ENCODE measurements around the gene PARD3B.

DNA sequence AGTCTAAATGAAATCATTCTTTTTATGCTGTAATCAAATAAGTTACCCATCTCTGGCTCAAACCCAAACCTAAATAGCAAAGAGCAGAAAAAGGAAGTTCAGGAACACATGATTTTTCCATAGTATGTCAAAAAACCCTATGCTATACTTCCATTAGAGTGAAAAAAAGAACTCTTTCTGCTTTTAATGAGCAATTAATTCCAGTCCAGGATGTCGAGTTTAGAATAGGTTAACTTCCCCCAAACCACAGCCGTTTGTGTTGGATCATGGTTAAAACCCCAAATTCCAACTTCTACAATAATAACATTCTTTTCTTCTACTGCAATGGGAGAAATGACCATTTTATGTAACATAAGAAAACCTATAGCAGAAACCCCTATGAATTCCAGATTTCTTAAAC lies 965.9 kb downstream of the PARD3B start:
- TF ChIP-seq EP300 (IDR thresholded peaks at IDR 0.05) (no peak), POLR2A (IDR thresholded peaks at IDR 0.05) (no peak), POLR2AphosphoS5 (IDR thresholded peaks at IDR 0.05) (no peak)
- TF ChIP-seq, protein P1, sequence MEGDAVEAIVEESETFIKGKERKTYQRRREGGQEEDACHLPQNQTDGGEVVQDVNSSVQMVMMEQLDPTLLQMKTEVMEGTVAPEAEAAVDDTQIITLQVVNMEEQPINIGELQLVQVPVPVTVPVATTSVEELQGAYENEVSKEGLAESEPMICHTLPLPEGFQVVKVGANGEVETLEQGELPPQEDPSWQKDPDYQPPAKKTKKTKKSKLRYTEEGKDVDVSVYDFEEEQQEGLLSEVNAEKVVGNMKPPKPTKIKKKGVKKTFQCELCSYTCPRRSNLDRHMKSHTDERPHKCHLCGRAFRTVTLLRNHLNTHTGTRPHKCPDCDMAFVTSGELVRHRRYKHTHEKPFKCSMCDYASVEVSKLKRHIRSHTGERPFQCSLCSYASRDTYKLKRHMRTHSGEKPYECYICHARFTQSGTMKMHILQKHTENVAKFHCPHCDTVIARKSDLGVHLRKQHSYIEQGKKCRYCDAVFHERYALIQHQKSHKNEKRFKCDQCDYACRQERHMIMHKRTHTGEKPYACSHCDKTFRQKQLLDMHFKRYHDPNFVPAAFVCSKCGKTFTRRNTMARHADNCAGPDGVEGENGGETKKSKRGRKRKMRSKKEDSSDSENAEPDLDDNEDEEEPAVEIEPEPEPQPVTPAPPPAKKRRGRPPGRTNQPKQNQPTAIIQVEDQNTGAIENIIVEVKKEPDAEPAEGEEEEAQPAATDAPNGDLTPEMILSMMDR (IDR thresholded peaks at IDR 0.05): no peak

Measured in sigmoid colon (tissue), 4 donors.